Measurements from ENCODE around the gene HOMER2.

HOMER2 gene

DNA sequence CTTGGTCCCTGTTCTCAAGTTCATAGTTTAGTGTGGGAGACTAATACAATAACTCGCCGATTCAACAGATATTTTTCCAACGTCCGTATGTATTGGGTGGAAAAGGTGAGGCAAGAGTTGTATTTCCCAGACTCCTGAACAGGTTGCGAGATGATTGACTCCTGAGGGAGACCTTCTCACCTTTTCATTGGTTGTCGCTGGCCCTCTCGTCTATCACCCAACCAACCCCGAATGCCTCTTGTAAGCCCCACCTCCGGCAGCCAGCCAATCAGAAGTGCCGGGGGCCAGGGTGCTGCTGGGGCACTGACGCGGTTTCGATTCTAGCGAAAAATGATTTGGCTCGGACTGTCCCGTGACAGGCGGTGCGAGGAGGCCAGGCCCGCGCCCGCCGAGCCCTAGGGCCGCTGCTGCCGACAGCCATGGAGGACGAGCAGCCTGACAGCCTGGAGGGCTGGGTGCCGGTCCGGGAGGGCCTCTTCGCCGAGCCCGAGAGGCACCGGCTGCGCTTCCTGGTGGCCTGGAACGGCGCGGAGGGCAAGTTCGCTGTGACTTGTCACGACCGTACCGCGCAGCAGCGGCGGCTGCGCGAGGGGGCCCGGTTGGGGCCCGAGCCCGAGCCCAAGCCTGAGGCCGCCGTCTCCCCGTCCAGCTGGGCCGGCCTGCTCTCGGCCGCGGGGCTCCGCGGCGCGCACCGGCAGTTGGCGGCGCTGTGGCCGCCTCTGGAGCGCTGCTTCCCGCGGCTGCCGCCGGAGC, 143.0 kb downstream of the HOMER2 start, which contains the start of gene WHAMM:
WHAMM (plus strand) TSS at position 321 of the 753 bp plus-strand sequence; CDS start at position 420, 99 bp downstream.
- peak within 1 kb of the TSS; percentile 86 for H3K9ac ChIP-seq (ENCODE audit: low read length)
- H3K9me3 ChIP-seq (ENCODE audit: insufficient read depth, low read length), result no peaks in the 10 kb centered on the region
- H3K4me1 ChIP-seq (ENCODE audit: low read length), result peaks cover 31% of the 10 kb centered on the region
- peak within 1 kb of the TSS; percentile 87 for H3K27ac ChIP-seq (ENCODE audit: low read length)
- no peaks in the 10 kb centered on the region for H3K27me3 ChIP-seq (ENCODE audit: low read depth, low read length)
- peak within 1 kb of the TSS; percentile 86 for H3K4me3 ChIP-seq (ENCODE audit: low read length)
- H4K20me1 ChIP-seq (ENCODE audit: insufficient read depth, low read length), result peaks cover 26% of the 10 kb centered on the region
- peak within 1 kb of the TSS; percentile 96 for H3K4me2 ChIP-seq (ENCODE audit: low read length)
- no peak for TF ChIP-seq EZH2phosphoT487 (IDR thresholded peaks at IDR 0.05; ENCODE audit: low read depth)
- TF ChIP-seq, protein P1, sequence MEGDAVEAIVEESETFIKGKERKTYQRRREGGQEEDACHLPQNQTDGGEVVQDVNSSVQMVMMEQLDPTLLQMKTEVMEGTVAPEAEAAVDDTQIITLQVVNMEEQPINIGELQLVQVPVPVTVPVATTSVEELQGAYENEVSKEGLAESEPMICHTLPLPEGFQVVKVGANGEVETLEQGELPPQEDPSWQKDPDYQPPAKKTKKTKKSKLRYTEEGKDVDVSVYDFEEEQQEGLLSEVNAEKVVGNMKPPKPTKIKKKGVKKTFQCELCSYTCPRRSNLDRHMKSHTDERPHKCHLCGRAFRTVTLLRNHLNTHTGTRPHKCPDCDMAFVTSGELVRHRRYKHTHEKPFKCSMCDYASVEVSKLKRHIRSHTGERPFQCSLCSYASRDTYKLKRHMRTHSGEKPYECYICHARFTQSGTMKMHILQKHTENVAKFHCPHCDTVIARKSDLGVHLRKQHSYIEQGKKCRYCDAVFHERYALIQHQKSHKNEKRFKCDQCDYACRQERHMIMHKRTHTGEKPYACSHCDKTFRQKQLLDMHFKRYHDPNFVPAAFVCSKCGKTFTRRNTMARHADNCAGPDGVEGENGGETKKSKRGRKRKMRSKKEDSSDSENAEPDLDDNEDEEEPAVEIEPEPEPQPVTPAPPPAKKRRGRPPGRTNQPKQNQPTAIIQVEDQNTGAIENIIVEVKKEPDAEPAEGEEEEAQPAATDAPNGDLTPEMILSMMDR (IDR thresholded peaks at IDR 0.05; ENCODE audit: low read depth, low read length), result 0 out of 2 replicates have a peak, but pooled peaks have one; percentile 15
- H3K36me3 ChIP-seq (replicated peaks; ENCODE audit: low read depth, low read length), result peaks cover 4% of the 10 kb centered on the region
- H2AFZ ChIP-seq (ENCODE audit: low read depth, low read length), result peak within 1 kb of the TSS; percentile 96
- peaks cover 45% of the 10 kb centered on the region for H3K79me2 ChIP-seq (ENCODE audit: low read length)

GRCh38 chr15:82808634-82809041, 143.9 kb downstream of the HOMER2 start:
- peak overlapping the region; percentile 73 for H3K9ac ChIP-seq (ENCODE audit: low read length)
- H3K4me3 ChIP-seq (ENCODE audit: low read length), result peak overlapping the region; percentile 86
- peak overlapping the region; percentile 87 for H3K27ac ChIP-seq (ENCODE audit: low read length)
- no peaks in the 10 kb centered on the region for H3K36me3 ChIP-seq (replicated peaks; ENCODE audit: low read depth, low read length)
- no peaks in the 10 kb centered on the region for H3K27me3 ChIP-seq (ENCODE audit: low read depth, low read length)
- H3K79me2 ChIP-seq (ENCODE audit: low read length), result peaks cover 39% of the 10 kb centered on the region
- H3K4me2 ChIP-seq (ENCODE audit: low read length), result peak overlapping the region; percentile 96
- TF ChIP-seq, protein P1 (IDR thresholded peaks at IDR 0.05; ENCODE audit: low read depth, low read length), result no peak
- TF ChIP-seq EZH2phosphoT487 (IDR thresholded peaks at IDR 0.05; ENCODE audit: low read depth), result no peak
- H2AFZ ChIP-seq (ENCODE audit: low read depth, low read length), result peak overlapping the region; percentile 96
- no peaks in the 10 kb centered on the region for H3K9me3 ChIP-seq (ENCODE audit: insufficient read depth, low read length)
- peaks cover 31% of the 10 kb centered on the region for H3K4me1 ChIP-seq (ENCODE audit: low read length)
- H4K20me1 ChIP-seq (ENCODE audit: insufficient read depth, low read length), result peaks cover 26% of the 10 kb centered on the region

GRCh38 chr15:82807920-82808633, 144.4 kb downstream of the HOMER2 start:
- peaks cover 26% of the 10 kb centered on the region for H4K20me1 ChIP-seq (ENCODE audit: insufficient read depth, low read length)
- no peaks in the 10 kb centered on the region for H3K27me3 ChIP-seq (ENCODE audit: low read depth, low read length)
- peaks cover 36% of the 10 kb centered on the region for H3K79me2 ChIP-seq (ENCODE audit: low read length)
- H3K9me3 ChIP-seq (ENCODE audit: insufficient read depth, low read length), result no peaks in the 10 kb centered on the region
- no peaks in the 10 kb centered on the region for H3K36me3 ChIP-seq (replicated peaks; ENCODE audit: low read depth, low read length)
- H3K27ac ChIP-seq (ENCODE audit: low read length), result peak overlapping the region; percentile 87
- peaks cover 31% of the 10 kb centered on the region for H3K4me1 ChIP-seq (ENCODE audit: low read length)
- TF ChIP-seq, protein P1 (IDR thresholded peaks at IDR 0.05; ENCODE audit: low read depth, low read length), result no peak
- TF ChIP-seq EZH2phosphoT487 (IDR thresholded peaks at IDR 0.05; ENCODE audit: low read depth), result no peak
- peak overlapping the region; percentile 96 for H3K4me2 ChIP-seq (ENCODE audit: low read length)
- H2AFZ ChIP-seq (ENCODE audit: low read depth, low read length), result peak overlapping the region; percentile 96
- H3K9ac ChIP-seq (ENCODE audit: low read length), result peak overlapping the region; percentile 73
- peak overlapping the region; percentile 86 for H3K4me3 ChIP-seq (ENCODE audit: low read length)

DNA sequence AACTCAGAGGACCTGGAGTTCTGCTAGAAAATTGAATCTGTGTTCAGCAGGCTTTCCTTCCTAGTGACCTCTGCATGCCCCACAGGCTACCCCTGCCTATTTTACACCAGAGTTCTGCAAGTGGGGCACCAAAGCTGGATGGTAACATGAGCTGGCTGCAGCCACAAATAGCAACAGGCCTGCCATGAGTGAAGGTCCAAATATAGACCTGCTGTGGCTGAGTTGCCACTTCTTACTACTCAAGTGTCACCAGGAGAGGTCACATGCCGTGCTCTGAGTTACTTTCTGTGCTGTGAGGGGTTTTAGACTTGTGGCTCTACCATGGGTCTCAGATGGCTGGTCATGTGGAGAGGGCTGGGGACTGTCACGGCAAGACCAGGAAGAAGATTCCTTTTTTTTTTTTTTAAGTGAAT, 146.5 kb downstream of the HOMER2 start, which contains the start of gene FSD2:
FSD2 (minus strand) TSS at position 76 of the 413 bp plus-strand sequence. CDS start 18,679 bp downstream, outside the sequence.
- Histone ChIP-seq H3K27me3 (ENCODE audit: low read depth, low read length) (peaks cover 11% of the 10 kb centered on the region), H3K27ac (ENCODE audit: low read length) (peak within 1 kb of the TSS; percentile 41), H3K4me3 (ENCODE audit: low read length) (peak within 1 kb of the TSS; percentile 21), H3K79me2 (ENCODE audit: low read length) (peaks cover 15% of the 10 kb centered on the region), H4K20me1 (ENCODE audit: insufficient read depth, low read length) (peaks cover 6% of the 10 kb centered on the region), H3K4me1 (ENCODE audit: low read length) (peaks cover 30% of the 10 kb centered on the region), H3K36me3 (replicated peaks; ENCODE audit: low read depth, low read length) (no peaks in the 10 kb centered on the region), H3K4me2 (ENCODE audit: low read length) (peak within 1 kb of the TSS; percentile 75), H3K9me3 (ENCODE audit: insufficient read depth, low read length) (no peaks in the 10 kb centered on the region), H2AFZ (ENCODE audit: low read depth, low read length) (peak within 1 kb of the TSS; percentile 88), H3K9ac (ENCODE audit: low read length) (peak within 1 kb of the TSS; percentile 17; the same call in 1 of the 2 replicates)
- TF ChIP-seq EZH2phosphoT487 (IDR thresholded peaks at IDR 0.05; ENCODE audit: low read depth), result no peak
- TF ChIP-seq, protein P1 (IDR thresholded peaks at IDR 0.05; ENCODE audit: low read depth, low read length), result peak; percentile 13; the same call in 1 of the 2 replicates
